Cerebellar nuclear complex (tissue), 1 donor: ENCODE results near the gene PNMT.
"Not testable (repeated sequence)": the region's sequence is repeated elsewhere in the genome, so short reads cannot be mapped to it uniquely, and the experiment has no call there.

Source experiments
- DNase-seq, 2 experiments: peaks; one replicate each; lab custom pipeline; 2025; lab: John Stamatoyannopoulos, UW

The PNMT gene

DNA sequence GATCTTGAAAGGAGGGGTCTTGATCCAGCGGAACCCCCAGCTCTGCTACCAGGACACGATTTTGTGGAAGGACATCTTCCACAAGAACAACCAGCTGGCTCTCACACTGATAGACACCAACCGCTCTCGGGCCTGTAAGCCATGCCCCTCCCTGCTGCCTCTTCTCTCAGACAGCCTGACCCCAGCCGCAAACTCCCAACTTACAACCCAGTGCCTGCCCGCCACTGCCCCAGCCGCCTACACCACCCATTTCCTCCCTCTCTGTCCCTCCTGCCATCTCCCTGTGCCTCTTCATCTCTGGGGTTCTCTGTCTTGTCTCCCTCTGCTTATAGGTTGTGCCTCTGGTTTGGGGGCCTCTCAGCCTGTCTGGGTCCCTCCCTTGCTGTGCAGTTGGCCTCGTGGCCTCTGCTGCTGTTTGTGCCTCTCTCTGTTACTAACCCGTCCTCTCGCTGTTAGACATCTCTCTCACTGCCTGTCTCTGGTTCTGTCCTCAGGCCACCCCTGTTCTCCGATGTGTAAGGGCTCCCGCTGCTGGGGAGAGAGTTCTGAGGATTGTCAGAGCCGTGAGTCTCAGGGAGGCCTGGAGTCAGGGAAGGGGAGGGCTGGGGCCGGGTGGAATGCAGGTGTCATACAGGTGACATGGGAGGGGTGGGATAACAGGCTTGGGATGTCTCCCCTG is 41.2 kb downstream of the PNMT start:
- no peak for DNase-seq

GRCh38 chr17:39709998-39710964 is 42.0 kb downstream of the PNMT start:
- no peak for DNase-seq

- DNase-seq: not testable (repeated sequence)
Measured at GRCh38 chr17:39711071-39711470, 42.8 kb downstream of the PNMT start.

DNA sequence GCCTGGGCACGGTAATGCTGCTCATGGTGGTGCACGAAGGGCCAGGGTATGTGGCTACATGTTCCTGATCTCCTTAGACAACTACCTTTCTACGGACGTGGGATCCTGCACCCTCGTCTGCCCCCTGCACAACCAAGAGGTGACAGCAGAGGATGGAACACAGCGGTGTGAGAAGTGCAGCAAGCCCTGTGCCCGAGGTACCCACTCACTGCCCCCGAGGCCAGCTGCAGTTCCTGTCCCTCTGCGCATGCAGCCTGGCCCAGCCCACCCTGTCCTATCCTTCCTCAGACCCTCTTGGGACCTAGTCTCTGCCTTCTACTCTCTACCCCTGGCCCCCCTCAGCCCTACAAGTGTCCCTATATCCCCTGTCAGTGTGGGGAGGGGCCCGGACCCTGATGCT is 43.6 kb downstream of the PNMT start:
- DNase-seq: no peak

DNA sequence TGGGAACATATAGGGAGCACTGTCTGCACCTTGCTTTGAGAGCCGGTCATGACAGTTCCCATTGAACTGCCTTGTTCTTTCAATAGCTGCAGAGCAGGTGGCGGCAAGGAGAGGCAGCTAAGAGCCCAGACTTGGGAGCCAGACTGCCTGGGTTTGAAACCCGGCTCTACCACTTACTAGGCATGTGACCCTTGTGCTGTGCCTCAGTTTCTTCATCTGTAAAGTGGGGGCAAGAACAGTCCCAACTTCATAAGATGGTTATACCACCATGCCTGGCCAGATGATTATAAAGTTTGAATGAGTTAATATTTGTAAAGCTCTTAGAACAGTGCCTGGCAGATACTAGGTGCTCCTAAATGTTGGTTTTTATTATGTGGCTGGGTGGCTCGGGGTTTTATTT is 46.0 kb downstream of the PNMT start:
- no peak for DNase-seq

DNA sequence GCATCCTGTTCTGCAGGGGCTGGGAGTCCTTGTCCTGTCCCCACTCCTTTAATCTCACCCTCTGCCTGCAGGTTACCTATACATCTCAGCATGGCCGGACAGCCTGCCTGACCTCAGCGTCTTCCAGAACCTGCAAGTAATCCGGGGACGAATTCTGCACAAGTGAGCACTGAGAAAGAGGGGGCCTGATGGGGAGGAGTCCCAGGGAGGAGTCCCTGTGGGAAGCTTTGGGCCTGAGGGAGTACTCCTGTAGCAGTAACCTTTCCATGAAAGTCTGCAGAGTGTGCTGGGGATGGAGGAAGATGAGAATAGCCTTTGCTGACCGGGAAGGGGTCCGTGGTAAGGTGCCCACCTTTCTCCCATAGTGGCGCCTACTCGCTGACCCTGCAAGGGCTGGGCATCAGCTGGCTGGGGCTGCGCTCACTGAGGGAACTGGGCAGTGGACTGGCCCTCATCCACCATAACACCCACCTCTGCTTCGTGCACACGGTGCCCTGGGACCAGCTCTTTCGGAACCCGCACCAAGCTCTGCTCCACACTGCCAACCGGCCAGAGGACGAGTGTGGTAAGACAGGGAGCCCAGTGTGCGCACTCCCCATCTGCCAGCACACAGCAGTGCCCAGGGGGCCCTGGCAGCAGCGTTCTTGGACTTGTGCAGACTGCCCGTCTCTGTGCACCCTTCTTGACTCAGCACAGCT is 47.3 kb downstream of the PNMT start:
- no peak for DNase-seq

DNA sequence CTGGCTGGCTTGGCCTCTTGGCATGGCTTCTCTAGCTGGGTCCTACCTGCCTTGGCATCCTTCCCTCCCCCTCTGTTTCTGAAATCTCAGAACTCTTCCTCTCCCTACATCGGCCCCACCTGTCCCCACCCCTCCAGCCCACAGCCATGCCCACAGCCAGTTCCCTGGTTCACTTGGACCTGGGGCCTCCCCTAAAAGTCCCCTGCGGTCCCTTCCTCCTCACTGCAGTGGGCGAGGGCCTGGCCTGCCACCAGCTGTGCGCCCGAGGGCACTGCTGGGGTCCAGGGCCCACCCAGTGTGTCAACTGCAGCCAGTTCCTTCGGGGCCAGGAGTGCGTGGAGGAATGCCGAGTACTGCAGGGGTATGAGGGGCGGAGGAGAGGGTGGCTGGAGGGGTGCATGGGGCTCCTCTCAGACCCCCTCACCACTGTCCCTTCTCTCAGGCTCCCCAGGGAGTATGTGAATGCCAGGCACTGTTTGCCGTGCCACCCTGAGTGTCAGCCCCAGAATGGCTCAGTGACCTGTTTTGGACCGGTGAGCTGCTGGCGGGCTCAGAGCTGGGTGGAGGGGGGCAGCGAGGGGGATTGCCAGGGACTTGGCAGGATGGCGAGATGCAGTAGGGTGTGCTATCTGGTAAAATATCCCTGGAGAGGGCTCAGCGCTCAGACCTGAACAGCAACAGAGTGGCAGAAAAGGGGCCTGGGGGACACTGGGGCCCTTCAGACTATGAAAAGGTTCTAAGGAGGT is 48.0 kb downstream of the PNMT start:
- DNase-seq: no peak

GRCh38 chr17:39716879-39717536 is 48.8 kb downstream of the PNMT start:
- no peak for DNase-seq

DNA sequence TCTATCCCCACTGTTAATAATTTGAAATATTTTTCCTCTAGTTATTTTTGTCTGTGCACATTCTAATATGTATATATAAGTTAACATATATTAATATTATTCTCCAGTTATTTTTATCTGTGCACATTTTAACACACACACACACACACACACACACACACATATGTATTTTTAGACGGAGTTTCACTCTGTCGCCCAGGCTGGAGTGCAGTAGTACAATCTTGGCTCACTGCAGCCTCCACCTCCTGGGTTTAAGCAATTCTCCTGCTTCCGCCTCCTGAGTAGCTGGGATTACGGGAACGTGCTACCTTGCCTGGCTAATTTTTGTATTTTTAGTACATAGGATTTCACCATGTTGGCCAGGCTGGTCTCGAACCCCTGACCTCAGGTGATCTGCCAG is 49.4 kb downstream of the PNMT start:
- DNase-seq: no peak

DNA sequence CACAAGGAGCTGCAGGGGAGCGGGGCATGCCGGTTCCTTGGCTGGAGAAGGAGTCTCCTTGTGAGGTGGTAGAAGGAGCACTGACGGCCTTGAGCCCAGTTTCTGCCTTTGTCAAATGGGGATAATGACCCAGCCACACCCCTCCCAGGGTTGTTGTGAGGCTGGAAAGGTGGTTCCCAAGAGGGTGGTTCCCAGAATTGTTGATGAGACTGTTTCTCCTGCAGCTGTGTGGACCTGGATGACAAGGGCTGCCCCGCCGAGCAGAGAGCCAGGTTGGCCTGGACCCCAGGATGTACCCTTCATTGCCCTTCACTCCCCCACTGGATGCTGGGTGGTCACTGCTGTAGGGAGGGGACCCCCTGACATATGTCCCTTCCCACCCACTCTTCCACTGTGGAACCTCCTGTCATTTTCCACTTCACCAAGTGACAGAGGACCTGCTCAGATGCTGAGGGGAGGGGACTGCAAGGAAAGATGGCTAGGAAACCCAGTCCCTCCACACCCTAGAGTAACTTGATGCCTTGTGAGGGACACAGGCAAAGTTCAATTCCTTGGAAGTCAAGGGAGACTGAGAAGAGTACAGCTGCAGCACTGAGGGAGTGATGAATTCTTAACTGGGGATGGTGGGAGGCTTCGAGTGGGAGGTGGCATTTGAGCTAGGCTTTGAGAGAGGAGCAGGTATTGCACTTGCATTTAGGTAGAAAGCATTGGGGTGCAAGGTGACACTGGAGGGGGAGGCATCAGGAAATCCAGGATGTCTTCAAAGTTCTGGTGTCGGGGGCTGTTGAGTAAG is 51.5 kb downstream of the PNMT start:
- no peak for DNase-seq
